Amygdala (tissue), 56 donors: ENCODE results near the gene PFDN5.
"Not testable (repeated sequence)": the region's sequence is repeated elsewhere in the genome, so short reads cannot be mapped to it uniquely, and the experiment has no call there.

ENCODE experiments used
- DNase-seq, 56 donors: peaks; one replicate each; lab custom pipeline; 2025; lab: John Stamatoyannopoulos, UW

PFDN5 gene

DNA sequence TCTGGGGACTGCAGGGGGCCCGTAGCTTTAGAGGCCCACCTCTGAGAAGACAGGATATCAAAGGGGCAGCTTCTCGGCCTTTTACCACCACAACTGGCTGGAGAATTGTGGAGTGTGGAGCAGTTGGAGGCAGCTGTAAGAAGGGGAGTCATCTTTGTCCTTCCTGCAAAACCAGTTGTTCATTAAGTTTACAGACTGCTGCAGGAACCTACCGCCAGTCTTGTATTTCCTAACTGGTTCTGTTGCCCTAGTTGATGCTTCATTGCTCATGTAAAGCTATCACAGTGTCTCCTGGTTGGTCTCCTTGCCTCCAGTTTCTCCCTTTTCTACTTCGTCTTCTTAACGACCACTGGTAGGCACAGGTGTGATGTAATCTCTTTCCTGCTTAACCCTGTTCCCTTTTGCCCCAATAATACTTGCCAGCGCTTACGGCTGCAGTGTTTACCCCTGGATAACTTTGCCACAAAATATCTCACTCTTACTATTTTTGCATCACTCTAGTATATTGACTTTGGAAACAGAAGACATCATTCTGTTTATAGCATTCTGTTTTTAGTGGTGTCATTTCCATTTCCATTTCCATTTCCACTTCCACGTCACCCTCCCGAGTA lies 15.3 kb upstream of the PFDN5 start:
- DNase-seq = no peak

DNA sequence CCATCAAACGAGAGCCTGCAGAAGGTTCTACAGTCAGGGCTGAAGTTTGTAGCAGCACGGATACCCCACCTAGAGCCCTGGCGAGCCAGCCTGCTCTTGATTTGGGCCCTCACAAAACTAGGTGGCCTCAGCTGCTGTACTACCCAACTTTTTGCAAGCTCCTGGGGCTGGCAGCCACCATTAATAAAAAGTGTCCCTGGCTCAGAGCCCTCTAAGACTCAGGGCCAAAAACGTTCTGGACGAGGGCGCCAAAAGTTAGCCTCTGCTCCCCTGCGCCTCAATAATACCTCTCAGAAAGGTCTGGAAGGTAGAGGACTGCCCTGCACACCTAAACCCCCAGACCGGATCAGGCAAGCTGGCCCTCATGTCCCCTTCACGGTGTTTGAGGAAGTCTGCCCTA lies 8.9 kb upstream of the PFDN5 start:
- no peak for DNase-seq

DNA sequence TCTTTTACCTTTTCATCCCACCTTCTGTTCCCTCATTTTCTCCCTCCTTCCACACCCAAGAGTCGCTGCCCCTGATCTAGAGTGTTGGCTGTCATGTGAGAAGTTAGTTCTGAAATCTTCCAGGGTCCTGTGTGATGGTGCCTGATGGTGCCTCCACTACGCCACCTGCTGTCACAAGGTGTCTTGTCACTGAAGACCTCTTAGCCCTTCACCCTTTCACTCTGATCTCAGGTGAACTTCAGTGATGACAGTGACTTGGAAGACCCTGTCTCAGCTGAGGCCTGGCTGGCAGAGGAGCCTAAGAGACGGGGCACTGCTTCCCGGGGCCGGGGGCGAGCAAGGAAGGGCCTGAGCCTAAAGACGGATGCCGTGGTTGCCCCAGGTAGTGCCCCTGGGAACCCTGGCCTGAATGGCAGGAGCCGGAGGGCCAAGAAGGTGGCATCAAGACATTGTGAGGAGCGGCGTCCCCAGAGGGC lies 7.6 kb upstream of the PFDN5 start:
- DNase-seq = peak in 30 of 56 donors; percentile 2 to 80 (median 20)

DNA sequence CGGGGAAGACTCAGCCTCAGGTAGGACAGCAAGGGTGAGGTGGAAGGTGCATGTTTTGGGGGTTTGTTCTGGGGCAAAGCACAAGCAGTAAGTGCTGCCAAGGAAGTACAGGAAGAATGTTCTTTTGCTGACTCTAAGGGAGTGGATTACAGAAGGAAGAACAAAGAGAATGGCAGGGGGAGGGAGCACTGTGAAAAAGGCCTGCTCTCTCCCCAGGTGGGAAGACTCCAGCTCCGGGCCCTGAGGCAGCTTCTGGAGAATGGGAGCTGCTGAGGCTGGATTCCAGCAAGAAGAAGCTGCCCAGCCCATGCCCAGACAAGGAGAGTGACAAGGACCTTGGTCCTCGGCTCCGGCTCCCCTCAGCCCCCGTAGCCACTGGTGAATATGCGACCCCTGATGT lies 7.0 kb upstream of the PFDN5 start:
- no peak for DNase-seq

DNA sequence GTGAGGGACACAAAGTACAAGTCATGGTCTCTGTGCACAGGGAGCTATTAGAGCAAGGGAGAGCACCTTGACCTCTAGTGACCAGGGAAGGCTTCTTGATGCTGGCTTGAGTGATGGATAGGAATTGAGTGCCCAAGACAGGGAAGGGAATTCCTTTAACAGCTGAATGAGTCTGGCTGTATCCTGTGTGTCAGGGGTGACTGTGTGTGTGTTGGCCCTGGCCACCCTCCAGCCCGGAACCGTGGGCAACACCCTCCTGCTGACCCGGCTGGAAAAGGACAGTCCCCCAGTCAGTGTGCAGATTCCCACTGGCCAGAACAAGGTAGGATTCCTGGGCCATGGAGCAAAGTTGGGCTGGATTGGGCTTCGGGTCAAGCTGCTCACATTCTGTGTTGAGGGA lies 5.5 kb upstream of the PFDN5 start:
- DNase-seq = no peak

DNA sequence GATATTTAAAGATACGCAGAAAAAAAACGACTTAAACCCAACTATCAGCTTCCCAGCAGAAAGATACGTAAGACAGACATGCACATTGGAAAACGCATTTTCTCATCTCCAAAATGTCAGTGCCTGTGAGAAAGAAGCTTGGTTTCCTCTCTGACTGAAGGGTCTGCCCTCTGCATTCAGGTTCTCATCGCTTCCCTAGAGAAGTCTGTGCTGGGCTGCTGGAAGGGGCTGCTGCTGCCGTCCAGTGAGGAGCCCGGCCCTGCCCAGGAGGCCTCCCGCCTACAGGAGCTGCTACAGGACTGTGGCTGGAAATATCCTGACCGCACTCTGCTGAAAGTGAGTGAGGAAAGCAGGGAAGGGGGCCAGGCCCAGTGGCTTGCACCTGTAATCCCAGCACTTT lies 4.7 kb upstream of the PFDN5 start:
- DNase-seq = peak in 1 of 56 donors; percentile 7

DNA sequence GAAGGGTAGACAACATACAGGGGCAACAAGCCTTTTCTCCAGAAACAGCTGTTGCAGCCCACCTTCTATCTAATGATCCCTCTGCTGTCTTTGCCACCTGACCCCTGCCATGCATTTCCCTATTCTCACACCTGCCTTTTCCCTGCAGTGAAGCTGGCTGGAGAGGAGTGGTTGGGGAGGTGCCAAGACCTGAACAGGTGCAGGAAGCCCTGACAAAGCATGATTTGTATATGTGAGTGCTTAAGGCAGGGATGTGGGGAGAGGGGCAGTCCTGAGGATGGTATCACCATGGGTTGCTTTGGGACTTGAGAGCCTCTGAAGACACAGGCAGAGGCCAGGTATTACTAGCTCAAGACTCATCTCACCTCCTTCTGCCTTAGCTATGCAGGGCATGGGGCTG lies 2.9 kb upstream of the PFDN5 start:
- DNase-seq = no peak

DNA sequence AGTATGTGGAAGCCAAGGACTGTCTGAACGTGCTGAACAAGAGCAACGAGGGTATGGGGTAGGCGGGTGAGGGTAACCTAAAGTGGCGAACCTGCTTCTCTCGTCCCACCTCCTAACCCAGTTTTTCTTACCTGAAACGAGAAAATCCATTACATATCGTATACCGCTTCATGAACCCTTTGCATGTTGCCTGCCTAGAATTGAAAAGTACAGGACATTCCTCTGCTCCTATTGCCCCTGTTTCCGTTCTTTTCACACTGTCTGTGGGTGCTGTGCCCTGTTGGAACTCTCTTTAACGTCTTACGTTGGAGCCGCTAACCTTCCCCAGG lies 513 bp downstream of the PFDN5 start:
- no peak for DNase-seq

DNA sequence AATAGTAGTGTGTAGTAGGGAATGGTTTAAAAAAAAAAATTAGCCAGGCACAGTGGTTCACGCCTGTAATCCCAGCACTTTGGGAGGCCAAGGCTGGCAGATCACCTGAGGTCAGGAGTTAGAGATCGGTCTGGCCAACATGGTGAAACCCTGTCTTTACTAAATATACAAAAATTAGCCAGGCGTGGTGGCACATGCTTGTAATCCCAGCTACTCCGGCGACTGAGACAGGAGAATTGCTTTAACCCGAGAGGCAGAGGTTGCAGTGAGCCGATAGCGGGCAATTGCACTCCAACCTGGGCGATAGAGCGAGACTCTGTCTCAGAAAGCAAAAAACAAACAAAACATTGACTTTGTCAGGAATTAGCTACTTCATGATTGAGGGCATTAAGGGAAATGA lies 1.8 kb downstream of the PFDN5 start:
- not testable (repeated sequence) for DNase-seq

DNA sequence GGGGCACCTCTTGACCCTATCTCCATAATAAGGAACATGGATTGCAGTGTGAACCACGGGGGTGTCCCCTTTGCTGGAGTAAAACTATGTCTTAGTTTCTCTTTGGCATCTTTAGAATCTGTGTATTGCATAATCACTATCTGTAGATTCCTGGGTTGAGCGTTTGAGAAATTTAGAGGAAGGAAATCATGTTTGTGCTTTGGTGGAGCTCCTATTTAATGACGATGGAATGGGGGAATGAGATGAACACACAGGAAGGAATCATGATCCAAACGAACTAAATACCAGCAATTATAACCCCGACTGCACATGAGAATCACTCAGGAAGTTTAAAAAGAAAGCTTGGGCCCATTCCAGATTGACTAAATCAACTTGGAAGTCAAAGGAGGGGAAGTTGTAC lies 2.8 kb downstream of the PFDN5 start:
- no peak for DNase-seq

DNA sequence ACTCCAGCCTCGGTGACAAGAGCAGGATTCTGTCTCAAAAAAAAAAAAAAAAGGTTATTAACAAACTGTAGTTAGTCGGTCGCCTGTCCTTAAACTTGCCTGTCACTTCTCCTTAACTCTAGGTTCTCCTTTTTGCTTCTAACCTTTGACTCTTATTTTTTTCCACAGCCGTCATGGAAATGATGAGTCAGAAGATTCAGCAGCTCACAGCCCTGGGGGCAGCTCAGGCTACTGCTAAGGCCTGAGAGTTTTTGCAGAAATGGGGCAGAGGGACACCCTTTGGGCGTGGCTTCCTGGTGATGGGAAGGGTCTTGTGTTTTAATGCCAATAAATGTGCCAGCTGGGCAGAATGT lies 3.7 kb downstream of the PFDN5 start:
- DNase-seq = peak in 1 of 56 donors; percentile 35

DNA sequence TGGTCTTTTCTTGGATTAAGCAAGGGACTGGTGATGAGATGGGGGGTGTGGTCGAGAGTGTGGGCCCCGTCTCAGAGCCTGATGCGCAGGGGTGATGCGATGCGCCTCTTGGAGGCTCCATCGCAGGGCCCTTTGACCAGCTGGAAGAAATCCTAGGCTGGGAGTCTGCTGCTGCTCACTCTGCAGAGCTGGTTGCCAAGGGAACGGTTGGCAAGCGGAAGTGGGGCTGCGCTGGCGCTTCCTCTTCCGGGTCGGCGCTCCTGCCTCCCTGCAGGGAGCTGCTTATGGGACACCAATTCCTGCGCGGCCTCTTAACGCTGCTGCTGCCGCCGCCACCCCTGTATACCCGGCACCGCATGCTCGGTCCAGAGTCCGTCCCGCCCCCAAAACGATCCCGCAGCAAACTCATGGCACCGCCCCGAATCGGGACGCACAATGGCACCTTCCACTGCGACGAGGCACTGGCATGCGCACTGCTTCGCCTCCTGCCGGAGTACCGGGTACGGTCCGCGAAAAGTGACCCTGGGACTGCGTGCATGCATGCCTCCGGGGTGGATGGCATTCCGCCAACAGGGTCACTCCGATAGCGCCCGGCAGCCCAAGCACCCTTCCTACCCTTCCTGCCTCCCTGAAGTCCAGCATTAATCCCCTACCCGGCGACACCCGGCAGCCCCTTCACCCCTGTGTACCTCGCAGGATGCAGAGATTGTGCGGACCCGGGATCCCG lies 4.3 kb downstream of the PFDN5 start, which contains the start of gene MYG1:
Gene MYG1 (plus strand): TSS at position 242 of the 727 bp plus-strand sequence. CDS start 43 bp downstream, at position 285.
- peak; percentile 44 to 96 (median 85) for DNase-seq

DNA sequence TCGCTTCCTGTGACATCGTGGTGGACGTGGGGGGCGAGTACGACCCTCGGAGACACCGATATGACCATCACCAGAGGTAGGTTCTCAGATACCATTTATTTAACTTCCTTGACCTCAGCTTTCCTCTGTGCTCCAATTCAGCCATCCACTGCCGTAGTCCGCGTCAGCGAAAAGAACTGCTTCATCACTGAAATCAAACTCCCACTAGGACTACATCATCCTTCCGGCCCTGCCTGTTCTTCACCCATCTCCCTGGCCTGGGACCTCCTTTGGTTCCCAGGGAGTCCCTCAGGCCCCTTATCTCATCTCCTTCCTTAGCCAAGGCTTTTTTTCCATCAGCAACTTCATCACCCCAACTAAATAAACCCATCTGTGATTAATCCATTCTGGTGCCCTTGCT lies 4.8 kb downstream of the PFDN5 start:
- peak in 2 of 56 donors; percentile 23 to 35 for DNase-seq

DNA sequence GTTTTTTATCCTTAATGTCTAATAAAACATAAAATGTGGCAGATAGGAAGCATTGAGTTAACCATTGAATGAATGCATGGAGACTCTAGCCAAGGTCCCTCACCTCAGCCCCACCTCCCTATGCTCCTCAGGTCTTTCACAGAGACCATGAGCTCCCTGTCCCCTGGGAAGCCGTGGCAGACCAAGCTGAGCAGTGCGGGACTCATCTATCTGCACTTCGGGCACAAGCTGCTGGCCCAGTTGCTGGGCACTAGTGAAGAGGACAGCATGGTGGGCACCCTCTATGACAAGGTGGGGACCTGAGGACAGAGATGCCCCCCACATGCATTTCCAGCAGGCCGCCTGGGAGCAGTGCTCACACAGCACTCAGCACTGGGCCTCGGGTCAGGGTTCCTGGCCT lies 7.6 kb downstream of the PFDN5 start:
- no peak for DNase-seq

DNA sequence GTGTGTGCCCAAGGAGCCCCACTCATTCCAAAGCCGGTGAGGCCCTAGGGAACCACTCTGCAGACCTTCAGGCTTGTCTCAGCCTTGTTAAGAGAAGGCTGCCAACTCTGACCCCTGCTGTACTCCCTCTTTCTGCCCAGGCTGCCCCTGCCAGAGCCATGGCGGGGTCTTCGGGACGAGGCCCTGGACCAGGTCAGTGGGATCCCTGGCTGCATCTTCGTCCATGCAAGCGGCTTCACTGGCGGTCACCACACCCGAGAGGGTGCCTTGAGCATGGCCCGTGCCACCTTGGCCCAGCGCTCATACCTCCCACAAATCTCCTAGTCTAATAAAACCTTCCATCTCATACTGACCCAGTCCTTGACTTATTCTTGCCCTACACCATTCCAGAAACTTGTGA lies 11.5 kb downstream of the PFDN5 start:
- no peak for DNase-seq

DNA sequence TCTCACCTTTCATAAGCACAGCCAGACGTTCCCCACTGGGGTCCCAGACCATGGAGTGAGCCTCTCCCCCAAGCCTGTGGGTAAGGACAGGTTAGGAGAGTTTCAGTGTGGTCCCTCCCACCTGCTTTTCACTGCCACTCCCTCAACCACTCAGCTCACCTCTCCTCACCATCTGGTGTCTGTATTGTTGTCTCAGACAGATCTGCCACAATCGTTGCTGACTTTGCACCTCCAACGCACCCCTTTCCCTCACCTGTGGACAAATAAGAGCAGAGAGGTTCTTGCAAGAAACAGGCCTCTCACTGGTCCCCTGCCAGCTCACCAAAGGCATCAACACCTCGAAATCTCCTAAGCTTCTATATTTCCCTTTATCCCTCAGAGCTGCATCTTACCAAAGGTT lies 12.9 kb downstream of the PFDN5 start:
- no peak for DNase-seq

DNA sequence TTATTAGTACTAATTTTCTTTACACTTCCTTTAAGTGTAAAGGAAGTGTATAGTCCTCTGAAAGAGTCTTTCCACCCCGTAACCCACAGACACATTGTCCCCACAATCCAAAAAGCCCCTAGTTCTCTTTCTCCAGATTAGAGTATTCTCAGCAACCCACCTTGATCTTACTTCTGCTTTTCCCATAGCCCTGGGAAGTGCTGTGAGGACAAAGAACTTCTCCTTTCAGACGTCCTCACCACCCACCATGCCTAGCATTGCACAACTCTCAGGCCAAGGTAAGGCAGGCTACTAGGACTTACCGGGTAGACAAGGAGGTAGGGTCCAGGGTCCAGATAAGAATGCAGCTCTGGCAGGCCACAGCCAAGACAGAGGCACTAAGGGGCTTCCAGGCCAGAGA lies 18.7 kb downstream of the PFDN5 start:
- no peak for DNase-seq

DNA sequence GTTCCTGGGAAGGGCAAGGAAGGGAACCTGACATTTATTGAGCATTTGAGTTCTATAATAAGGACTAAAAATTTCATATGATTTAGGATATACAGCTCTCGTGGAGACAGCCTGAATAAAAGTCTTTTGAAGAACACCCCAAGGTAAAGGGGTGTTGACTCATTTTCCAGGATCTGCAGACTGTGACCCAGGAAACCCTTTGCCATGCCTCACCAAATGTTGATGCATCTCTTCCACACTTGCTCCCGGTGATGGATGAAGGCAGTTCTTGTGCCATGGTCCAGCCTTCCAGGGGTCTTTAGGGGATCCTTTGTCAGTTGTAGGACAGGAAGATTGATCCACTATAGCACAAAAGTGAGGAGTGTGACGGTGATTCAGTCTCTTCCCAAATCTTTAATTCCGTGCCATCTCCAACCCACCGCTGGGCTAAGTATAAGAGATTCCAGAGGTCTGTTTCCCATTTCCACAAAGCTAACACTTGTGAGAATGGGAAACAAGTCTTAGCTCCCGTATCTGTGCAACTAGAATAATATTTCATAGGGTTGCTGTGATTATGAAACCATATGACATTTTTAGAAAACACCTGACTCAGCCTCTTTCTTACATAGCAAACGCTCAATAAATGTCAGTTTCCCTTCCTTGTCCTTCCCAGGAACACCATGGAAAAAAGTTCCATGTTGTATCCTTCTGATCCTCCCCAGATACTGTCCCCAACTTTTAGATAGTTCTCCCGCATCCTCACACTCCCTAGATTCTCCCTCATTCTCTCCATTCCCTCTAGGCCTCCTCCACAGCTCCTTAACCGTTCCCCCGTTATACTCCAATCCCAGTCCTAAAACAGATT lies 25.2 kb downstream of the PFDN5 start:
- DNase-seq = peak in 1 of 56 donors; percentile 4

DNA sequence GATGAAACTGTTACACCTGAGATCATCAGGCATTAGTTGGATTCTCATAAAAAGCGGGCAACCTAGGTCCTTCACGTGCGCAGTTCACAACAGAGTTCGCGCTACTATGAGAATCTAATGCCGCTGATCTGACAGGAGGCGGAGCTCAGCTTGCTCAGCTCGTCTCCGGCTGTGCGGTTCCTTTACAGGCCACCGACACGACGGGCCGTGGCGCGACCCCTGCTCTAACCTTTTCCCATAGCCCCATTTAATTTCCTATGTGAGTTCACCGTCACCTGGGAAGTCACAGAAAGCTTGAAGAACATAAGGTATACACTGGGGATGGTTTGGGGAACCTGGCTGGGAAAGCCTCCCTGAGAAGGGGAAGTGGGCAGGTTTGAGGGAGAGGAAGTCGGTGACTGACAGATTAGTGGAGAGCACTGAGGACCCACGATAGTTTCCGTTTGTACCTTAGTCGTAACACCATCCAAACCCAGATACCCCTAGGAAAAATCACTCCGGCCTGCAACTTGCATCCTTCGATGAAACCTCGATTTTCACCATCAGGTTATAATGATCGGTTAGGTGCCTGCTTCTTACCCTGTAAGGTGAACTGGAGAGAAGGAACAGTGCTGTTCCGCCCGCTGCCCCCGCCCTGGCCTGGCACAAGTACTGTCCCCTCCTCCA lies 28.9 kb downstream of the PFDN5 start:
- peak in 2 of 56 donors; percentile 42 to 44 for DNase-seq

DNA sequence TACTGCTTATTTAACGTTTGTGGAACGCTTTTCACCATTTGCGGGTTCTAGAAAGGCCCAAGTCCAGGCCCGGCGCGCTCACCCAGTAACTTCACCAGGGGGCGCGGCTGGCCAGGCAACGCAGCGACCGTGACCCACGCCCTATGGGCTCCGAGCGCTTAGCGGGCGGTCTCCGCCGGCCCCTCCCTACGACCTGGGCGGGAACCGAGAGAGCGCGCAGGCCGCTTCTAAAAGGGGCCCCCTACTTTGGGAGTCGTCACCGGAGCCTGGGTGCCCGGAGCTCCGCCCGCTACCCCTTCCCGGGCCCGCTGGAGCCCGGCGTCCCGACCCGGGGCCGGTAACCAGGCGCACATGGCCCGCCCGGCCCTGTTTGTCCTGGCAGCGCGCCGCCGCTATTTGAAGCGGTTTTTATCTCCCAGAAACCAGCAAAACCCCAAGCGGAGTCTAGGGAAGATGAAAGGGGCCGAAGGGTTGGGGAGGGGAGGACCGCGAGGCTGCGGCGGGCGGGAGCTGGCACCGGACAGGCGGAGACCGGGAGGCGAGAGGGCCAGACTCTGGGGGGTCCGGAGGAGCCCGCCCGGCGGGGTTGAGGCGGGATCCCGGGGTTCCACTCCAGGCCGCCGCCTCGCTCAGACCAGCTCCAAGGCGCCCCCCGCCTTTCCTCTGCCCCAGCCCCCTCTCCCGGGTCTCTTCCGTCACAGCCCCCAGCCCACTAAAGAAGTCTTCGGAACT lies 29.6 kb downstream of the PFDN5 start:
- DNase-seq = peak in 55 of 56 donors; percentile 37 to 94 (median 82)
